Adrenal gland (tissue), 5 donors: ENCODE results near the gene SUPT7L.

Source experiments
- CTCF ChIP-seq, 6 experiments: fragments of 450-650 bp in 4 of 6; fragments of 200-600 bp in 2 of 6; sonication (generic) in 1 of 6; IDR thresholded peaks; 1 replicate in 5 of 6; 2 replicates in 1 of 6; pipeline versions ENCODE4 v1.5.1 to v1.8.0; 2016 to 2021; ENCODE audit warnings: antibody characterized with exemption in 6 of 6, mild to moderate bottlenecking in 2 of 6, moderate library complexity in 1 of 6
- POLR2A ChIP-seq, 2 donors: fragments of 450-650 bp; IDR thresholded peaks; one replicate each; pipeline ENCODE4 v1.6.1; 2017; ENCODE audit warnings: antibody characterized with exemption in 2 of 2, mild to moderate bottlenecking in 2 of 2, moderate library complexity in 1 of 2
- donor health status: DM: no; HTN: no; CAD: no.

- TF ChIP-seq POLR2A (IDR thresholded peaks at IDR 0.05): no peak
- TF ChIP-seq CTCF (IDR thresholded peaks at IDR 0.05): no peak
Observed at GRCh38 chr2:27636766-27637165, 26.6 kb downstream of the SUPT7L start.
